A549 (cell line): ENCODE measurements around the gene KRTAP4-8. TPM values are rescaled to one million over a fixed set of nuclear protein-coding genes. Genes with fewer than 3 reads are reported as not detected.

Source experiments
- ATAC-seq, 2 experiments: fragments of 200-7000 bp in 1 of 2; fragments of >200 bp in 1 of 2; cut with Nextera tagmentation in 1 of 2; cut with Tn5 transposase in 1 of 2; 3 replicates each; pipeline versions ENCODE4 v1.8.0 to v1.9.1; 2018 to 2020; ENCODE audit warnings: mild to moderate bottlenecking in 1 of 2, moderate library complexity in 1 of 2
- CTCF ChIA-PET: fragments of 300-600 bp; sonication (Branson Sonifier 250); formaldehyde crosslinking; extraction: SDS; loops from one replicate; lab custom pipeline; 2021; ENCODE audit warnings: antibody characterized with exemption, inconsistent platforms; lab: Yijun Ruan, JAX
- POLR2A ChIA-PET: fragments of 350-600 bp; formaldehyde crosslinking; extraction: SDS; loops from one replicate; lab custom pipeline; 2021; ENCODE audit warnings: antibody characterized with exemption, inconsistent platforms; lab: Yijun Ruan, JAX
- DNase-seq, 2 experiments: peaks; one replicate each; pipeline versions ENCODE4 v3.0.0 to v3.0.0-alpha.2; 2011 to 2016; ENCODE audit warnings: low read depth in 1 of 2, low spot score in 1 of 2
- FAIRE-seq: peaks from 2 replicates; lab custom pipeline; 2011; peaks lifted over from hg19 to GRCh38; lab: Jason Lieb, UNC
- H3K27ac ChIP-seq, 2 experiments: fragments of >200 bp; sonication (Bioruptor Twin); formaldehyde crosslinking; 3 replicates each; pipeline ENCODE4 v1.5.1; 2016 to 2017
- H3K4me1 ChIP-seq: fragments of >200 bp; sonication (Bioruptor Twin); formaldehyde crosslinking; 3 replicates; pipeline ENCODE4 v1.6.1; 2016
- H3K4me2 ChIP-seq: fragments of >200 bp; sonication (Bioruptor Twin); formaldehyde crosslinking; 3 replicates; pipeline ENCODE4 v1.6.1; 2016
- H3K4me3 ChIP-seq: fragments of >200 bp; sonication (Bioruptor Twin); formaldehyde crosslinking; 3 replicates; pipeline ENCODE4 v1.5.1; 2016
- H3K9me3 ChIP-seq: fragments of >200 bp; sonication (Bioruptor Twin); formaldehyde crosslinking; 3 replicates; pipeline ENCODE4 v1.6.1; 2016
- CHD2 ChIP-seq: fragments of 150-350 bp; IDR thresholded peaks from 2 replicates; pipeline ENCODE4 v1.6.1; 2014; ENCODE audit warnings: low read length; ENCODE audit not compliant: partially characterized antibody
- EHMT2 ChIP-seq: fragments of 200-600 bp; sonication (generic); IDR thresholded peaks from 2 replicates; pipeline ENCODE4 v1.6.1; 2016; ENCODE audit warnings: antibody characterized with exemption, low read depth, mild to moderate bottlenecking, moderate library complexity
- GATA3 ChIP-seq: IDR thresholded peaks from 2 replicates; pipeline ENCODE4 v1.6.1; 2012; ENCODE audit warnings: borderline replicate concordance
- HDAC2 ChIP-seq: fragments of 200-600 bp; sonication (generic); IDR thresholded peaks from 2 replicates; pipeline ENCODE4 v1.6.1; 2016
- HEYL ChIP-seq: fragments of 250-450 bp; sonication (Bioruptor Pico); IDR thresholded peaks from 2 replicates; pipeline ENCODE4 v1.8.0; 2021; ENCODE audit warnings: mild to moderate bottlenecking, moderate library complexity
- HOXA7 ChIP-seq: fragments of 250-450 bp; sonication (Bioruptor Pico); IDR thresholded peaks from 2 replicates; pipeline ENCODE4 v1.5.0; 2020; ENCODE audit warnings: mild to moderate bottlenecking, moderate library complexity
- HOXB13 ChIP-seq: fragments of 250-450 bp; sonication (Bioruptor Pico); IDR thresholded peaks from 2 replicates; pipeline ENCODE4 v1.5.0; 2020; ENCODE audit warnings: low read depth, mild to moderate bottlenecking, moderate library complexity
- HOXB5 ChIP-seq: fragments of 250-450 bp; sonication (Bioruptor Pico); IDR thresholded peaks from 2 replicates; pipeline ENCODE4 v1.5.0; 2020; ENCODE audit warnings: mild to moderate bottlenecking, moderate library complexity
- KDM5A ChIP-seq: fragments of 200-600 bp; sonication (generic); IDR thresholded peaks from 2 replicates; pipeline ENCODE4 v1.6.1; 2016; ENCODE audit warnings: antibody characterized with exemption, mild to moderate bottlenecking
- MAFK ChIP-seq: fragments of 450-650 bp; IDR thresholded peaks from 2 replicates; pipeline ENCODE4 v1.6.1; 2014; ENCODE audit not compliant: partially characterized antibody
- NFE2L2 ChIP-seq: fragments of 150-350 bp; conservative IDR thresholded peaks from 2 replicates; pipeline ENCODE4 v1.6.1; 2014; ENCODE audit warnings: low read length
- POLR2A ChIP-seq: IDR thresholded peaks from 2 replicates; pipeline ENCODE4 v1.6.1; 2012; ENCODE audit warnings: mild to moderate bottlenecking, low read length
- RARB ChIP-seq: fragments of 250-450 bp; sonication (Bioruptor Pico); IDR thresholded peaks from 2 replicates; pipeline ENCODE4 v1.8.0; 2021; ENCODE audit warnings: mild to moderate bottlenecking, moderate library complexity
- RFX5 ChIP-seq: fragments of 450-650 bp; IDR thresholded peaks from 2 replicates; pipeline ENCODE4 v1.7.1; 2014; ENCODE audit warnings: antibody characterized with exemption, mild to moderate bottlenecking, moderate library complexity
- SMC3 ChIP-seq: fragments of >200 bp; sonication (Bioruptor Twin); formaldehyde crosslinking; IDR thresholded peaks from 3 replicates; pipeline ENCODE4 v1.6.1; 2018; ENCODE audit warnings: inconsistent platforms
- SREBF2 ChIP-seq: fragments of 450-650 bp; IDR thresholded peaks from 2 replicates; pipeline ENCODE4 v1.6.1; 2014; ENCODE audit warnings: mild to moderate bottlenecking, moderate library complexity
- ZFP36 ChIP-seq: fragments of 450-650 bp; IDR thresholded peaks from 2 replicates; pipeline ENCODE4 v1.6.1; 2014; ENCODE audit warnings: borderline replicate concordance; ENCODE audit not compliant: partially characterized antibody
- ZNF302 ChIP-seq: fragments of 250-450 bp; sonication (Bioruptor Pico); IDR thresholded peaks from 2 replicates; pipeline ENCODE4 v1.9.0; 2021; ENCODE audit warnings: inconsistent platforms, mild to moderate bottlenecking, moderate library complexity
- ZSCAN20 ChIP-seq: fragments of 250-450 bp; sonication (Bioruptor Pico); IDR thresholded peaks from 2 replicates; pipeline ENCODE4 v1.8.0; 2022; ENCODE audit warnings: mild to moderate bottlenecking, moderate library complexity
- WGBS: methylation state at CpG from one replicate; pipeline ENCODE4 v1.1.6; 2017; ENCODE audit errors: missing lambda C conversion rate; 5-methylcytosine and 5-hydroxymethylcytosine counted together
- polyA plus RNA-seq, 4 experiments: library from polyadenylated mRNA; depleted of rRNA in 3 of 4; stranded (reverse); fragments of >200 nt; fragmentation: RNase III in 1 of 4; extraction: RNeasy Plus Mini Kit Qiagen cat#74134 plus additional on column Dnase treatment in 1 of 4; gene quantifications; 2 replicates in 3 of 4; 3 replicates in 1 of 4; pipeline ENCODE4 v1.2.3, GENCODE V29; 2011 to 2017
- TF ChIP-seq, protein P1 (sequence below): IDR thresholded peaks from 2 replicates; pipeline ENCODE4 v1.6.1; 2012
- TF ChIP-seq, protein P2 (sequence below): fragments of 150-350 bp; IDR thresholded peaks from 2 replicates; pipeline ENCODE4 v1.6.1; 2014; ENCODE audit warnings: low read depth, mild to moderate bottlenecking, low read length
- TF ChIP-seq, protein P3 (sequence below): IDR thresholded peaks from 2 replicates; pipeline ENCODE4 v1.6.1; 2012

KRTAP4-8 gene
- polyA plus RNA-seq, 2 of the 4 experiments (the other 2 are of a cell fraction), result not detected

DNA sequence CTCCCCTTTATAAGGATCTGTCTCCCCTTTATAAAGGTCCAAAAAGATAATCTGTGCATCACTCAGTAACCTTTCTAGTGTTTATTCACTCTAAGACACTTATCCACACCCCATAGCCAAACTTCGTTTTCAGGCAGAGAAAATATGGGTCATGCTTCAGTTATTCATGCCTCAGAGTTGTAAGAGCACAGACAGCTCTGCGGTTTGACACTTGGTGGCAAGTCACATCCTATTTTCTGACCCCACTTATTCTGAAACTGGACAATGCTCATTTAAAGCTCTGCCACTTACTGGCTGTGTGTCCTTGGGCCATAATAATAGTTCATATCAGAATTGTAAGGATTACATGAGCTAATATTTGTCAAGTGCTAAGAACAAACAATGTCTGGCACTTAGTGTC is 48.8 kb downstream of the KRTAP4-8 start:
- TF ChIP-seq HDAC2, result no peak
- TF ChIP-seq POLR2A, result no peak
- TF ChIP-seq, protein P1, sequence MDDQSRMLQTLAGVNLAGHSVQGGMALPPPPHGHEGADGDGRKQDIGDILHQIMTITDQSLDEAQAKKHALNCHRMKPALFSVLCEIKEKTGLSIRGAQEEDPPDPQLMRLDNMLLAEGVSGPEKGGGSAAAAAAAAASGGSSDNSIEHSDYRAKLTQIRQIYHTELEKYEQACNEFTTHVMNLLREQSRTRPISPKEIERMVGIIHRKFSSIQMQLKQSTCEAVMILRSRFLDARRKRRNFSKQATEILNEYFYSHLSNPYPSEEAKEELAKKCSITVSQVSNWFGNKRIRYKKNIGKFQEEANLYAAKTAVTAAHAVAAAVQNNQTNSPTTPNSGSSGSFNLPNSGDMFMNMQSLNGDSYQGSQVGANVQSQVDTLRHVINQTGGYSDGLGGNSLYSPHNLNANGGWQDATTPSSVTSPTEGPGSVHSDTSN, result no peak
- TF ChIP-seq KDM5A, result no peak
- no peak for TF ChIP-seq SREBF2
- TF ChIP-seq, protein P2, sequence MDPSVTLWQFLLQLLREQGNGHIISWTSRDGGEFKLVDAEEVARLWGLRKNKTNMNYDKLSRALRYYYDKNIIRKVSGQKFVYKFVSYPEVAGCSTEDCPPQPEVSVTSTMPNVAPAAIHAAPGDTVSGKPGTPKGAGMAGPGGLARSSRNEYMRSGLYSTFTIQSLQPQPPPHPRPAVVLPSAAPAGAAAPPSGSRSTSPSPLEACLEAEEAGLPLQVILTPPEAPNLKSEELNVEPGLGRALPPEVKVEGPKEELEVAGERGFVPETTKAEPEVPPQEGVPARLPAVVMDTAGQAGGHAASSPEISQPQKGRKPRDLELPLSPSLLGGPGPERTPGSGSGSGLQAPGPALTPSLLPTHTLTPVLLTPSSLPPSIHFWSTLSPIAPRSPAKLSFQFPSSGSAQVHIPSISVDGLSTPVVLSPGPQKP, result no peak
- TF ChIP-seq ZNF302 (CRISPR knock-in tag), result no peak
- TF ChIP-seq RARB (CRISPR knock-in tag), result no peak
- no peak for TF ChIP-seq HEYL
- TF ChIP-seq MAFK, result no peak
- TF ChIP-seq NFE2L2, result no peak
- no peak for TF ChIP-seq SMC3
- TF ChIP-seq HOXB5 (CRISPR knock-in tag), result no peak
- no peak for TF ChIP-seq RFX5
- TF ChIP-seq EHMT2, result no peak
- TF ChIP-seq, protein P3, sequence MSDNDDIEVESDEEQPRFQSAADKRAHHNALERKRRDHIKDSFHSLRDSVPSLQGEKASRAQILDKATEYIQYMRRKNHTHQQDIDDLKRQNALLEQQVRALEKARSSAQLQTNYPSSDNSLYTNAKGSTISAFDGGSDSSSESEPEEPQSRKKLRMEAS, result no peak
- no peak for TF ChIP-seq CHD2
- no peak for TF ChIP-seq GATA3
- TF ChIP-seq ZFP36, result no peak
- no peak for TF ChIP-seq ZSCAN20
- WGBS, result 8% methylated on average over 2 of the region's 2 CpGs
- no peak; a peak in 1 of 6 replicates for ATAC-seq
- Histone ChIP-seq H3K4me1 (peaks cover 10% of the 10 kb centered on the region; the same call in 1 of the 3 replicates), H3K9me3 (no peaks in the 10 kb centered on the region), H3K4me2 (peak overlapping the region; percentile 4; the same call in 2 of the 3 replicates), H3K4me3 (no peak overlapping the region), H3K27ac (no peak overlapping the region)
- FAIRE-seq, result peak; percentile 78
- peak in 1 of 2 experiments; percentile 19 for DNase-seq
- ChIA-PET CTCF (interaction anchor here (1.4 kb wide), 1 partner anchor 9 kb away, joined by 3 read pairs; no protein-coding TSS in a partner anchor), POLR2A (no interaction called here)

GRCh38 chr17:41048441-41048840 is 49.5 kb downstream of the KRTAP4-8 start:
- H3K4me3 ChIP-seq, result no peak overlapping the region
- ATAC-seq (peak; percentile 38 to 39; a peak in 2 of 6 replicates), DNase-seq (no peak), FAIRE-seq (no peak)
- peak overlapping the region; percentile 4; the same call in 2 of the 3 replicates for H3K4me2 ChIP-seq
- ChIA-PET POLR2A (no interaction called here), CTCF (interaction anchor here (1.4 kb wide), 2 partner anchors 10 to 274 kb away, joined by 3 to 10 read pairs; no protein-coding TSS in a partner anchor)
- no peak for TF ChIP-seq HEYL
- no peak for TF ChIP-seq HOXA7 (CRISPR knock-in tag)
- TF ChIP-seq HOXB13 (CRISPR knock-in tag), result no peak
- H3K9me3 ChIP-seq, result peaks cover 4% of the 10 kb centered on the region; the same call in 2 of the 3 replicates
- peaks cover 10% of the 10 kb centered on the region; the same call in 1 of the 3 replicates for H3K4me1 ChIP-seq
- WGBS, result 49% methylated on average over 7 of the region's 7 CpGs
- no peak overlapping the region for H3K27ac ChIP-seq

Other genes starting within 250 kb of the KRTAP4-8 start
Only the 30 nearest of the 38 such genes appear.
- not detected in 2 replicates for gene KRT39, start 131.2 kb downstream of the KRTAP4-8 start, polyA plus RNA-seq (2011; rRNA removed)
- gene KRT39, start 131.2 kb downstream of the KRTAP4-8 start, polyA plus RNA-seq (2017; fragmentation: RNase III; extraction: RNeasy Plus Mini Kit Qiagen cat#74134 plus additional on column Dnase treatment), result not detected in 3 replicates
- gene KRT40, start 113.8 kb downstream of the KRTAP4-8 start, polyA plus RNA-seq (2011; rRNA removed), result not detected in 2 replicates
- gene KRT40, start 113.8 kb downstream of the KRTAP4-8 start, polyA plus RNA-seq (2017; fragmentation: RNase III; extraction: RNeasy Plus Mini Kit Qiagen cat#74134 plus additional on column Dnase treatment), result not detected in 3 replicates
- not detected in 2 replicates for gene KRTAP3-3, start 104.0 kb downstream of the KRTAP4-8 start, polyA plus RNA-seq (2011; rRNA removed)
- gene KRTAP3-3, start 104.0 kb downstream of the KRTAP4-8 start, polyA plus RNA-seq (2017; fragmentation: RNase III; extraction: RNeasy Plus Mini Kit Qiagen cat#74134 plus additional on column Dnase treatment), result not detected in 3 replicates
- gene KRTAP3-2, start 98.2 kb downstream of the KRTAP4-8 start, polyA plus RNA-seq (2011; rRNA removed), result not detected in 2 replicates
- gene KRTAP3-2, start 98.2 kb downstream of the KRTAP4-8 start, polyA plus RNA-seq (2017; fragmentation: RNase III; extraction: RNeasy Plus Mini Kit Qiagen cat#74134 plus additional on column Dnase treatment), result not detected in 3 replicates
- gene KRTAP3-1, start 89.0 kb downstream of the KRTAP4-8 start, polyA plus RNA-seq (2011; rRNA removed), result not detected in 2 replicates
- gene KRTAP3-1, start 89.0 kb downstream of the KRTAP4-8 start, polyA plus RNA-seq (2017; fragmentation: RNase III; extraction: RNeasy Plus Mini Kit Qiagen cat#74134 plus additional on column Dnase treatment), result not detected in 3 replicates
- not detected in 2 replicates for gene KRTAP1-5, start 70.9 kb downstream of the KRTAP4-8 start, polyA plus RNA-seq (2011; rRNA removed)
- not detected in 3 replicates for gene KRTAP1-5, start 70.9 kb downstream of the KRTAP4-8 start, polyA plus RNA-seq (2017; fragmentation: RNase III; extraction: RNeasy Plus Mini Kit Qiagen cat#74134 plus additional on column Dnase treatment)
- not detected in 2 replicates for gene KRTAP1-4, start 67.9 kb downstream of the KRTAP4-8 start, polyA plus RNA-seq (2011; rRNA removed)
- not detected in 3 replicates for gene KRTAP1-4, start 67.9 kb downstream of the KRTAP4-8 start, polyA plus RNA-seq (2017; fragmentation: RNase III; extraction: RNeasy Plus Mini Kit Qiagen cat#74134 plus additional on column Dnase treatment)
- not detected in 2 replicates for gene KRTAP1-3, start 63.3 kb downstream of the KRTAP4-8 start, polyA plus RNA-seq (2011; rRNA removed)
- not detected in 3 replicates for gene KRTAP1-3, start 63.3 kb downstream of the KRTAP4-8 start, polyA plus RNA-seq (2017; fragmentation: RNase III; extraction: RNeasy Plus Mini Kit Qiagen cat#74134 plus additional on column Dnase treatment)
- not detected in 2 replicates for gene KRTAP1-1, start 56.7 kb downstream of the KRTAP4-8 start, polyA plus RNA-seq (2011; rRNA removed)
- gene KRTAP1-1, start 56.7 kb downstream of the KRTAP4-8 start, polyA plus RNA-seq (2017; fragmentation: RNase III; extraction: RNeasy Plus Mini Kit Qiagen cat#74134 plus additional on column Dnase treatment), result not detected in 3 replicates
- gene KRTAP2-1, start 50.8 kb downstream of the KRTAP4-8 start, polyA plus RNA-seq (2011; rRNA removed), result not detected in 2 replicates
- gene KRTAP2-1, start 50.8 kb downstream of the KRTAP4-8 start, polyA plus RNA-seq (2017; fragmentation: RNase III; extraction: RNeasy Plus Mini Kit Qiagen cat#74134 plus additional on column Dnase treatment), result not detected in 3 replicates
- gene KRTAP2-2, start 42.9 kb downstream of the KRTAP4-8 start, polyA plus RNA-seq (2011; rRNA removed), result not detected in 2 replicates
- not detected in 3 replicates for gene KRTAP2-2, start 42.9 kb downstream of the KRTAP4-8 start, polyA plus RNA-seq (2017; fragmentation: RNase III; extraction: RNeasy Plus Mini Kit Qiagen cat#74134 plus additional on column Dnase treatment)
- not detected in 2 replicates for gene KRTAP2-3, start 38.0 kb downstream of the KRTAP4-8 start, polyA plus RNA-seq (2011; rRNA removed)
- gene KRTAP2-3, start 38.0 kb downstream of the KRTAP4-8 start, polyA plus RNA-seq (2017; fragmentation: RNase III; extraction: RNeasy Plus Mini Kit Qiagen cat#74134 plus additional on column Dnase treatment), result 0.10 TPM in 1 of 3 replicates, not detected in the others
- gene KRTAP2-4, start 32.3 kb downstream of the KRTAP4-8 start, polyA plus RNA-seq (2011; rRNA removed), result not detected in 2 replicates
- gene KRTAP2-4, start 32.3 kb downstream of the KRTAP4-8 start, polyA plus RNA-seq (2017; fragmentation: RNase III; extraction: RNeasy Plus Mini Kit Qiagen cat#74134 plus additional on column Dnase treatment), result not detected in 3 replicates
- not detected in 2 replicates for gene KRTAP4-7, start 14.0 kb downstream of the KRTAP4-8 start, polyA plus RNA-seq (2011; rRNA removed)
- not detected in 3 replicates for gene KRTAP4-7, start 14.0 kb downstream of the KRTAP4-8 start, polyA plus RNA-seq (2017; fragmentation: RNase III; extraction: RNeasy Plus Mini Kit Qiagen cat#74134 plus additional on column Dnase treatment)
- gene KRTAP4-16, start 4.1 kb upstream of the KRTAP4-8 start, polyA plus RNA-seq (2011; rRNA removed), result not detected in 2 replicates
- gene KRTAP4-16, start 4.1 kb upstream of the KRTAP4-8 start, polyA plus RNA-seq (2017; fragmentation: RNase III; extraction: RNeasy Plus Mini Kit Qiagen cat#74134 plus additional on column Dnase treatment), result not detected in 3 replicates
- not detected in 2 replicates for gene KRTAP4-9, start 7.2 kb upstream of the KRTAP4-8 start, polyA plus RNA-seq (2011; rRNA removed)
- not detected in 3 replicates for gene KRTAP4-9, start 7.2 kb upstream of the KRTAP4-8 start, polyA plus RNA-seq (2017; fragmentation: RNase III; extraction: RNeasy Plus Mini Kit Qiagen cat#74134 plus additional on column Dnase treatment)
- not detected in 2 replicates for gene KRTAP4-11, start 20.2 kb upstream of the KRTAP4-8 start, polyA plus RNA-seq (2011; rRNA removed)
- gene KRTAP4-11, start 20.2 kb upstream of the KRTAP4-8 start, polyA plus RNA-seq (2017; fragmentation: RNase III; extraction: RNeasy Plus Mini Kit Qiagen cat#74134 plus additional on column Dnase treatment), result not detected in 3 replicates
- not detected in 2 replicates for gene KRTAP4-12, start 26.0 kb upstream of the KRTAP4-8 start, polyA plus RNA-seq (2011; rRNA removed)
- gene KRTAP4-12, start 26.0 kb upstream of the KRTAP4-8 start, polyA plus RNA-seq (2017; fragmentation: RNase III; extraction: RNeasy Plus Mini Kit Qiagen cat#74134 plus additional on column Dnase treatment), result not detected in 3 replicates
- not detected in 2 replicates for gene KRTAP4-6, start 42.4 kb upstream of the KRTAP4-8 start, polyA plus RNA-seq (2011; rRNA removed)
- gene KRTAP4-6, start 42.4 kb upstream of the KRTAP4-8 start, polyA plus RNA-seq (2017; fragmentation: RNase III; extraction: RNeasy Plus Mini Kit Qiagen cat#74134 plus additional on column Dnase treatment), result not detected in 3 replicates
- gene KRTAP4-5, start 51.7 kb upstream of the KRTAP4-8 start, polyA plus RNA-seq (2011; rRNA removed), result not detected in 2 replicates
- gene KRTAP4-5, start 51.7 kb upstream of the KRTAP4-8 start, polyA plus RNA-seq (2017; fragmentation: RNase III; extraction: RNeasy Plus Mini Kit Qiagen cat#74134 plus additional on column Dnase treatment), result not detected in 3 replicates
- gene KRTAP4-4, start 62.6 kb upstream of the KRTAP4-8 start, polyA plus RNA-seq (2011; rRNA removed), result not detected in 2 replicates
- gene KRTAP4-4, start 62.6 kb upstream of the KRTAP4-8 start, polyA plus RNA-seq (2017; fragmentation: RNase III; extraction: RNeasy Plus Mini Kit Qiagen cat#74134 plus additional on column Dnase treatment), result not detected in 3 replicates
- not detected in 2 replicates for gene KRTAP4-3, start 70.1 kb upstream of the KRTAP4-8 start, polyA plus RNA-seq (2011; rRNA removed)
- not detected in 3 replicates for gene KRTAP4-3, start 70.1 kb upstream of the KRTAP4-8 start, polyA plus RNA-seq (2017; fragmentation: RNase III; extraction: RNeasy Plus Mini Kit Qiagen cat#74134 plus additional on column Dnase treatment)
- not detected in 2 replicates for gene KRTAP4-2, start 80.1 kb upstream of the KRTAP4-8 start, polyA plus RNA-seq (2011; rRNA removed)
- gene KRTAP4-2, start 80.1 kb upstream of the KRTAP4-8 start, polyA plus RNA-seq (2017; fragmentation: RNase III; extraction: RNeasy Plus Mini Kit Qiagen cat#74134 plus additional on column Dnase treatment), result not detected in 3 replicates
- gene KRTAP4-1, start 86.8 kb upstream of the KRTAP4-8 start, polyA plus RNA-seq (2011; rRNA removed), result 0.32 TPM in 2 replicates
- gene KRTAP4-1, start 86.8 kb upstream of the KRTAP4-8 start, polyA plus RNA-seq (2017; fragmentation: RNase III; extraction: RNeasy Plus Mini Kit Qiagen cat#74134 plus additional on column Dnase treatment), result 0.12 TPM in 2 of 3 replicates, not detected in the other
- not detected in 2 replicates for gene KRTAP9-1, start 91.7 kb upstream of the KRTAP4-8 start, polyA plus RNA-seq (2011; rRNA removed)
- gene KRTAP9-1, start 91.7 kb upstream of the KRTAP4-8 start, polyA plus RNA-seq (2017; fragmentation: RNase III; extraction: RNeasy Plus Mini Kit Qiagen cat#74134 plus additional on column Dnase treatment), result not detected in 3 replicates
- gene KRTAP9-2, start 128.5 kb upstream of the KRTAP4-8 start, polyA plus RNA-seq (2011; rRNA removed), result not detected in 2 replicates
- gene KRTAP9-2, start 128.5 kb upstream of the KRTAP4-8 start, polyA plus RNA-seq (2017; fragmentation: RNase III; extraction: RNeasy Plus Mini Kit Qiagen cat#74134 plus additional on column Dnase treatment), result not detected in 3 replicates
- gene KRTAP9-3, start 134.3 kb upstream of the KRTAP4-8 start, polyA plus RNA-seq (2011; rRNA removed), result not detected in 2 replicates
- not detected in 3 replicates for gene KRTAP9-3, start 134.3 kb upstream of the KRTAP4-8 start, polyA plus RNA-seq (2017; fragmentation: RNase III; extraction: RNeasy Plus Mini Kit Qiagen cat#74134 plus additional on column Dnase treatment)
- not detected in 2 replicates for gene KRTAP9-8, start 139.9 kb upstream of the KRTAP4-8 start, polyA plus RNA-seq (2011; rRNA removed)
- gene KRTAP9-8, start 139.9 kb upstream of the KRTAP4-8 start, polyA plus RNA-seq (2017; fragmentation: RNase III; extraction: RNeasy Plus Mini Kit Qiagen cat#74134 plus additional on column Dnase treatment), result not detected in 3 replicates
- gene KRTAP9-4, start 151.5 kb upstream of the KRTAP4-8 start, polyA plus RNA-seq (2011; rRNA removed), result not detected in 2 replicates
- not detected in 3 replicates for gene KRTAP9-4, start 151.5 kb upstream of the KRTAP4-8 start, polyA plus RNA-seq (2017; fragmentation: RNase III; extraction: RNeasy Plus Mini Kit Qiagen cat#74134 plus additional on column Dnase treatment)
- gene KRTAP9-9, start 157.2 kb upstream of the KRTAP4-8 start, polyA plus RNA-seq (2011; rRNA removed), result not detected in 2 replicates
- gene KRTAP9-9, start 157.2 kb upstream of the KRTAP4-8 start, polyA plus RNA-seq (2017; fragmentation: RNase III; extraction: RNeasy Plus Mini Kit Qiagen cat#74134 plus additional on column Dnase treatment), result not detected in 3 replicates